NCI-H1417 (cell line): ENCODE measurements around the gene NR3C2.
A peak's percentile ranks its signal among the peaks of the same experiment; 100 is the strongest.
"Not testable (repeated sequence)": the region's sequence is repeated elsewhere in the genome, so short reads cannot be mapped to it uniquely, and the experiment has no call there.

Experiments used
- DNase-seq, 3 experiments: peaks; one replicate each; lab custom pipeline; 2025; lab: John Stamatoyannopoulos, UW

The NR3C2 gene

GRCh38 chr4:148170408-148171365, 271.5 kb downstream of the NR3C2 start:
- no peak for DNase-seq

DNA sequence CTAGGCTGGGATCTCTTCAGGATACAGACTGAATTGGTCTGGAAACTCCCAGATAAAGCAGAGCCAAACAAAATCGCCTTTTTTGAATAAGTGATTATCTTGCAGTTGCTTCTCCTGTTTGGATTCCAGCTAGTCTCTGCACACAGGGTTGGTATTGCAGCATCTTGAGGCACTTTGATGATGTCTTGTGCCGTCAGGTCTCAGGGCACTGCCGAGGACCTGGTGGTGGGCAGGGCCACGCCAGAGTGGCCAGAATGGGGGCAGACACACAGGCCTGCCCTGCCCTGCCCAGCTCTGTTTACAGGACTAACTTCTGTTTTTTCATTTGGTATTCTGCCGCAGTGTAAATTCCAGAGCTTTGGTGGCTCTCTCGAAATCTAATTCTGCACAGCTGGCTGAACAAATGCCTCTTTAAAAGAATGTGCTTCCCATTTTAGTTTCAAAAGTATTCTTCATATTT, 276.1 kb downstream of the NR3C2 start:
- DNase-seq: no peak

- peak in 1 of 3 experiments; percentile 11 for DNase-seq
Measured at GRCh38 chr4:148164557-148164956, 277.7 kb downstream of the NR3C2 start.

- no peak for DNase-seq
Measured at GRCh38 chr4:148162991-148163390, 279.2 kb downstream of the NR3C2 start.

DNA sequence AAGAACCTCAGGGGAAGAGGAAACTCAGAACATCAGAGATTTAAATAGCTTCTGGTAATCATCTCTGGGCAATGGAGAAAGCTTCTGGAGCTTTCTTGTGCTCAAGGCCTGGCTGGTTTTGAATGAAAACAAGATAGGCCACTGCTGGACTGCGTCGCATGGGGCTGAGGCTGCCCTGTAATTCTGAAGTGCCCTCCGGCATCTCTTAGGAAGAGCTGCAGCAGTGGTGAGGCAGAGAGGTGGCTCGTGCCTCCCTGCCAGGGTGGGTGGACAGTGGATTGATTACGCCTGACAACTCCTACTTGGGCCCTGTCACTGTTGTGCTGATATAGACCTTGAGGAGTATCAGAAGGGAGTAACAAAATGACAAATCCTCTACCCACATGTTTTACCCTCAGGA, 279.7 kb downstream of the NR3C2 start:
- DNase-seq: no peak

GRCh38 chr4:148161601-148162000, 280.6 kb downstream of the NR3C2 start:
- no peak for DNase-seq

DNA sequence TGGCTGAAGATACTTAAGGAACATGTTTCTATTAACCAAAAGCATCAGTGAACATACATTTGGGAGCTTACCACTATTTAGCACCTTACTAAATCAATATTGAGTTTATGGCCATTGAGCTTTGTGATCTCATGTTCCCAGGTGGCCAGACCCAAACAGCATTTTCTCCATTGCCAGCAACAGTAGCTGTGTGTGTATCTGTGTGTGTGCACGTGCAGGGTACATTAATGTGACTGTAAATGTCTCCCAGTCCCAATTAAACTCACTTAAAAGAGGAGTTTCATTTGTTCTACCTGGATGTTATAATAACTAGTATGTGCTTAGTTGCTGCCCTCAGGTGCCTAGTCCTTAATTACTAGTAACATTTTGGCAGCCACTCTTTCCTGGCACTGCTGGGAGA, 282.4 kb downstream of the NR3C2 start:
- DNase-seq: peak in 2 of 3 experiments; percentile 40 to 80

DNA sequence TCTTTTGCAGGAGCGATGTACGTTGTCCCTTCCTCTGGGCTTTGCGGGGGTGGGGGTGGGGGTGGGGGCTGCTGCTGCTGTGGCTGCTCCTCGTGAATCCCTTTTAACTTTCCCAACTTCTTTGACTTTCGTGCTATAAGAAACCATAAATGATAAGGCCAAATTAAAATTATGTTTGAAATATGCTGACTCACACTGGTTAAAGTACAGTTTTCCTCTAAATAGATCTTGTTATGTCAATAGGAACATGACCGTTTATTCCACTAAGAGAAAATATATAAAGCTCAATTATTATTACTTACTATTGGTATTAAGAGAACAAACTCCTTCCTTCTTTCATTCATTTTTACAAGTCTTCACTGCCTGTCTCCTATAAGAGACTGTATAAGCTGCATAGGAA, 287.4 kb downstream of the NR3C2 start:
- DNase-seq: no peak

- peak in 2 of 3 experiments; percentile 6 to 35 for DNase-seq
Measured at GRCh38 chr4:148152868-148153625, 289.2 kb downstream of the NR3C2 start.

GRCh38 chr4:148151806-148152205, 290.4 kb downstream of the NR3C2 start:
- DNase-seq: peak in 1 of 3 experiments; percentile 70

- DNase-seq: no peak
Measured at GRCh38 chr4:148145475-148145874, 296.7 kb downstream of the NR3C2 start.

DNA sequence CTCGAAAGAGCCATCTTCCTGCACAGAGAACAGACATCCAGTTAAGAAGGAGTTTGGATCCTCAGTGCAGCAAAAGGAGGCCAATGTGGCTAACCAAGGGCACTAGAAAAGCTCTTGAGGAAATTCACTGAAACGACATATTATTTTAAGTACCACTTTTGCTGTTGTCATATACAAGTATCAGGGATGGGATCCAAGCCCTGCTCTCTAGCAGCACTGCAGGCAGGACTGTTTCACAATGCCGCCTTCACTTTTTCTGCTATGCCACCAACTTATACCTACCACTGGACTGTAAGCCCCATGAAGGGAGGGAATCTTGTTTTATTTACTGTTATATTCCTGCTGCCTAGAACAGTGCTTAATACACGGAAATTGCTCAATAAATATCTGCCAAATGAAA, 299.0 kb downstream of the NR3C2 start:
- DNase-seq: no peak

DNA sequence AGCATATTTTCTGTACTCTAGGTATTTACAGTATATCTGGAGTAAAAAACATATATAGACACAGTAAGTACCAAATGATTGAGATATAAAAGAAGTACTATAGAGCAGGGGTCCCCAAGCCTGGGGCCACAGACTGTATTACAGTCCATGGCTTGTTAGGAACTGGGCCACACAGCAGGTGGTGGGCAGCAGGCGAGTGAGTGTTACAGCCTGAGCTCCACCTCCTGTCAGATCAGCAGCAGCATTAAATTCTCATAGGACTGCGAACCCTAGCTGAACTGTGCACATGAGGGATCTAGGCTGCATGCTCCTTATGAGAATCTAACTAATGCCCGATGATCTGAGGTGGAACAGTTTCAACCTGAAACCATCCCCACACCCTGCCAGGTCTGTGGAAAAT, 300.7 kb downstream of the NR3C2 start:
- DNase-seq: no peak

- DNase-seq: no peak
Measured at GRCh38 chr4:148126825-148127224, 315.4 kb downstream of the NR3C2 start.

DNA sequence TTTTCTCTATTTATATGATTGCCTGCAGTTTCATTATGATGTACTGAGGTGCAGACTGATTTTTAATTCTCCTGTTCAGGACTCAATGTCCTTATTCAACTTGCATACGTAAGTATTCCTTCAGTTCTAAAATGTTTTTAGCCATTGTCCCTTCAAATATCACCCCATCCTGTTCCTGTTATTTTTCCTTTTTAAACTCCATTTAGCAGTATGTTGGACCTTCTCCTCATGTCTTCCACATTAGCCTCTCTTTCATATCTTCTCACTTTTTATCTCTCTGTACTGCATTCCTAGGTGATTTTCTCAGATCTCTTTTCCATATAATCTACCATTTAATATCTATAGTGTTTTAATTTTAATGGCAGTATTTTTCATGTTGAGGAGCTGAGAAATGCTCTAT, 317.7 kb downstream of the NR3C2 start:
- DNase-seq: no peak

DNA sequence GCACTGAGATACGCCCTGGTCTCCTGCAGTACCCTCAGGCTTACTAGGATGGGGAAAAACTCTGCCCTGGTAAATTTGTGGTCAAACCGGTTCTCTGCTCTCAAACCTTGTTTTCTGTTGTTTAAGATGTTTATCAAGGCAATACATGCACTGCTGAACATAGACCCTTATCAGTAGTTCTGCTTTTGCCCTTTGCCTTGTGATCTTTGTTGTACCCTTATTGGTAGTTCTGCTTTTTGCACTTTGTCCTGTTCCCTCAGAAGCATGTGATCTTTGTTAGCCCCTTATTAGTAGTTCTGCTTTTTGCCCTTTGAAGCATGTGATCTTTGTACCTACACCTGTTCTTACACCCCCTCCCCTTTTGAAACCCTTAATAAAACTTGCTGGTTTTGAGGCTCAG, 319.1 kb downstream of the NR3C2 start:
- DNase-seq: not testable (repeated sequence)

DNA sequence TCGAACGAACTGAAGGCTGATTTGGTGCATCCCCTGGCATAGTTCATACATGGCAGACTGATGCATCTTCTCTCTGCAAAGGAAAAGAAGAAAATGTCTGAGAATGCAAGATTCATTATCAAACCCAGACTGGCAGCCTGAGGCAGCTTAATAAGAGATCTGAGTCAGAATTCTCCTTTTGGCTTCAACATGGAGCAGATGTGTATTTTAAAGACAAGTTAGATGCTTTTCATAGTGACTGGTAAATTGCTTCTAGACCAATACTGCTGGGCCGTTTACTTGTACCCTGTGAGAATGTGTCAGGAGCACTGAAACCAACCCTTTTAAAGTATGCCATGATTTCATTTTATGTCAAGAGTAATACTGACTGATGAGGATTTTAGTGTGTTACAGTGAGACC, 322.0 kb downstream of the NR3C2 start:
- DNase-seq: no peak

- DNase-seq: no peak
Measured at GRCh38 chr4:148118633-148119032, 323.6 kb downstream of the NR3C2 start.

- no peak for DNase-seq
Measured at GRCh38 chr4:148118179-148118578, 324.0 kb downstream of the NR3C2 start.

DNA sequence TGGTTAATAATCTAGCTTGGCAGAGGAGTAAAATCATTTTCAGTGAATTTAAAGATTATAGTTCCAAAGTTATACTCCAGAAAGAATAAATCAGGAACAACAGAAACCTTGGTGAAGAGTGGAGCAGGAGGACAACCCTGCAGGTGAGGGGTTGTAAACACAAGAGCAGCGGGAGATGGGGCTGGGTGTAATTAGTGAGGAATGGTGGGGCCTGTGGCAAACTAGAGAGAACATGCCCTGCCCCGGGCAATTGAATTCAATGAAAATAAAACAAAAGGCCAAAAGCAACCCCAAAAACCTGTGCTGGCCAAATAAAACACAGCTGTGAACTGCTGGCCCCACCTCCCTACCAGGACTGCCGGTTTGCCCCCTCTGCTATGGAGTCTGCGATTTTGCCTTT, 325.2 kb downstream of the NR3C2 start:
- peak in 1 of 3 experiments; percentile 16 for DNase-seq

DNA sequence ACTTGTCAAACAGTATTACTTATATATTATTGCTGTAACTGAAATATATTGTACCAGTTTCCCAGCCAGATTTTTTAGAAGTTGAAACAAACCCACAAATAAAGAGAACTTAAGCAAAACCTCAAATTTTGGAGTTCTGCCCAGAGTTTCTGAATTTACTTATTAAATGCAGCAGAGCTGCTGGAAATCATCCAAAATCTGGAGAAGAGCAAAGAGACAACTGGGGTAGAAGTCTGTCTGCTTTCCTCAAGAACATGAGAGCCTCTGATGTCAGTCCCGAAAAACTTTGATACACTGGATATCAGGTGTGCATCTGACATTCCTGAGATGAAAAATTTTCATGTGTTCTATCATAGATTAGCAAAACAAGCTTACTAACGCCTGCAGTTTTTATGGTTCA, 325.9 kb downstream of the NR3C2 start:
- DNase-seq: no peak

- DNase-seq: no peak
Measured at GRCh38 chr4:148114436-148114835, 327.8 kb downstream of the NR3C2 start.
